Caco-2 (cell line): ENCODE measurements around the gene ANKRD18A. TPM values are rescaled to one million over a fixed set of nuclear protein-coding genes. Genes with fewer than 3 reads are reported as not detected.
A peak's percentile ranks its signal among the peaks of the same experiment; 100 is the strongest.

Source experiments
- BruUV-seq: library from RNA; stranded (reverse); fragments of 400-500 nt; replicated peaks from 2 replicates; lab custom pipeline; 2021; lab: Mats Ljungman, UMichigan
- CTCF ChIA-PET: fragments of 300-600 bp; sonication (Branson Sonifier 250); formaldehyde crosslinking; loops from one replicate; lab custom pipeline; 2022; ENCODE audit warnings: antibody characterized with exemption; lab: Charles Lee
- POLR2A ChIA-PET: fragments of 300-600 bp; sonication (Branson Sonifier 250); formaldehyde crosslinking; loops from one replicate; lab custom pipeline; 2022; ENCODE audit warnings: antibody characterized with exemption; lab: Charles Lee
- DNase-seq, 2 experiments: peaks; one replicate each; pipeline versions ENCODE4 v3.0.0 to v3.0.0-alpha.2; 2020 to 2022
- H3K27me3 ChIP-seq: replicated peaks from 2 replicates; pipeline ENCODE4 v1.6.0; 2011; ENCODE audit warnings: low read length; ENCODE audit not compliant: control insufficient read depth, insufficient read depth
- H3K36me3 ChIP-seq: 2 replicates; pipeline ENCODE4 v1.5.1; 2011; ENCODE audit warnings: low read length; ENCODE audit not compliant: control insufficient read depth, insufficient read depth
- H3K4me1 ChIP-seq: fragments of 250-450 bp; sonication (Bioruptor Pico); 2 replicates; pipeline ENCODE4 v1.5.1; 2020; ENCODE audit warnings: mild to moderate bottlenecking
- H3K4me3 ChIP-seq: 2 replicates; pipeline ENCODE4 v1.5.1; 2011; ENCODE audit warnings: low read depth, mild to moderate bottlenecking, control low read depth, low read length
- H3K9me3 ChIP-seq: fragments of 250-450 bp; sonication (Bioruptor Pico); 2 replicates; pipeline ENCODE4 v1.5.1; 2020; ENCODE audit warnings: mild to moderate bottlenecking, moderate library complexity
- H3K27ac Mint-ChIP-seq: one replicate; pipeline ENCODE4 v1.8.0; 2022; ENCODE audit warnings: mixed read lengths; ENCODE audit not compliant: unreplicated experiment
- H3K27me3 Mint-ChIP-seq: one replicate; pipeline ENCODE4 v1.8.0; 2022; ENCODE audit warnings: mixed read lengths; ENCODE audit not compliant: insufficient read depth, unreplicated experiment
- H3K36me3 Mint-ChIP-seq: one replicate; pipeline ENCODE4 v1.8.0; 2022; ENCODE audit warnings: mild to moderate bottlenecking, mixed read lengths; ENCODE audit not compliant: insufficient read depth, unreplicated experiment
- H3K4me1 Mint-ChIP-seq: one replicate; pipeline ENCODE4 v1.8.0; 2022; ENCODE audit warnings: low read depth, mixed read lengths; ENCODE audit not compliant: unreplicated experiment
- H3K4me3 Mint-ChIP-seq: one replicate; pipeline ENCODE4 v1.8.0; 2022; ENCODE audit warnings: mild to moderate bottlenecking, moderate library complexity, mixed read lengths; ENCODE audit not compliant: unreplicated experiment
- H3K9me3 Mint-ChIP-seq: one replicate; pipeline ENCODE4 v1.8.0; 2022; ENCODE audit warnings: mixed read lengths; ENCODE audit not compliant: unreplicated experiment
- intact Hi-C: fragments of 100-400 bp; cut with micrococcal nuclease; formaldehyde crosslinking; loops from one replicate; pipeline ENCODE4 v1.10.0; 2022; ENCODE audit not compliant: unreplicated experiment
- total RNA-seq: library from RNA; stranded (reverse); gene quantifications from 2 replicates; pipeline ENCODE4 v1.2.3, GENCODE V29; 2022
- TF ChIP-seq, protein P1 (sequence below), 2 experiments: fragments of 200-600 bp in 1 of 2; IDR thresholded peaks; 1 replicate in 1 of 2; 2 replicates in 1 of 2; pipeline versions ENCODE4 v1.5.1 to v1.8.0; 2011 to 2022; ENCODE audit warnings: antibody characterized with exemption in 1 of 2, control low read depth in 1 of 2, inconsistent platforms in 1 of 2, low read depth in 1 of 2, low read length in 1 of 2, mild to moderate bottlenecking in 1 of 2, moderate library complexity in 1 of 2; ENCODE audit not compliant: insufficient read depth in 1 of 2, severe bottlenecking in 1 of 2, unreplicated experiment in 1 of 2

The ANKRD18A gene
- total RNA-seq, 1 experiment from 2014 or later, result 2.6 TPM

DNA sequence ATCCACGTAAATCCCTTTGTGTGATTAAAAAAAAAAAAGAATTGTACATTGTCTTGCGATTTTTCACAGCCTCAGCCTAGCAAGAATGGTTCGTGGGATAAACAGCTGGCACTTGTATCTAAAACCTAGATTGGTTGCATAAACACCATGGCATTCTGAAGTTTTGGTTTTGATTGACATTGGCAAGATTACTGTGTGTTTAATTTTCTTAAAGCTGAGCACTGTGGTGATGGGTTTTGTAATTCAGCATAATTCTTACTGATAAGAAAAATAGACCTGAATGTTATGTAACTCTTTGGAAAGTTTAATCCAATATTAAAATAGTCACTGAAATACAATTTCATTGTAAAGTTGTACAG lies 23.4 kb upstream of the ANKRD18A start:
- POLR2A ChIA-PET, result no interaction called here
- BruUV-seq, result no TSS peak

DNA sequence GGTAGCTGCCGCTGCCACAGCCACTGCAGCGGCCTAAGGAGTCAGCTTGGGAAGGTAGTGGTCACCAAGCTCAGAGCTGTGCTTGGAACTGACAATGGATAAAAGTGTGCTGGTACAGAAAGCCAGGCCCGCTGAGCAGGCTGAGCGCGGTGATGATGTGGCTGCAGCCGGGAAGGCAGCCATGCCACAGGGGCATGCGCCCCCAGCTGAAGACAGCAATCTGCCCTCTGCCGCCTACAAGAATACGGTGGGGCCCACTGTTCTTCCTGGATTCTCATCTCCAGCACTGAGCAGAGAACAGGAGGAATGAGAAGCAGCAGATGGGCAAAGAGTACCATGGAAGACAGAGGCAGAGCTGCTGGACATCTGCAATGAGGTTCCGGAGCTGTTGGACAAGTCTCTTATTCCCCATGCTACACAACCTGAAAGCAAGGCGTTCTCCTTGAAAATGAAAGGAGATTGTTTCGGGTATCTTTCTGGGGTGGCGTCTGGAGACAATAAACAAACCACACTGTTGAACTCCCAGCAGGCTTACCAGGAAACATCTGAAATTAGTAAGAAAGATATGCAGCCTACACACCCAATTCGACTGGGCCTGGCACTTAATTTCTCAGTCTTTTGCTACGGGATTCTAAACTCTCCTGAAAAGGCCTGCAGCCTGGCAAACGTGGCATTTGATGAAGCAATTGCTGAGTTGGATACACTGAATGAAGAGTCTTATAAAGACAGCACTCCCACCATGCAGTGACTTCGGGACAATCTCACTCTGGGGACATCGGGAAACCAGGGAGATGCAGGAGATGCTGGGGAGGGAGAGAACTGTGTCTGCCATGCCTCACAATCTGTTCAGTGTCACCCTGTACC lies 22.8 kb upstream of the ANKRD18A start:
- Mint-ChIP-seq H3K4me3 (no peak overlapping the region), H3K9me3 (peaks cover 8% of the 10 kb centered on the region), H3K36me3 (no peaks in the 10 kb centered on the region), H3K27ac (no peak overlapping the region), H3K4me1 (peaks cover 4% of the 10 kb centered on the region), H3K27me3 (peaks cover 10% of the 10 kb centered on the region)
- Histone ChIP-seq H3K4me3 (no peak overlapping the region), H3K36me3 (no peaks in the 10 kb centered on the region), H3K27me3 (no peaks in the 10 kb centered on the region), H3K9me3 (no peaks in the 10 kb centered on the region), H3K4me1 (no peaks in the 10 kb centered on the region)
- ChIA-PET CTCF (no interaction called here), POLR2A (no interaction called here)
- intact Hi-C loops, result loop anchor here (5.0 to 10.0 kb wide), 2 partner anchors 69 to 268 kb away; no protein-coding TSS in a partner anchor
- no peak for DNase-seq
- BruUV-seq, result no TSS peak
- TF ChIP-seq, protein P1, sequence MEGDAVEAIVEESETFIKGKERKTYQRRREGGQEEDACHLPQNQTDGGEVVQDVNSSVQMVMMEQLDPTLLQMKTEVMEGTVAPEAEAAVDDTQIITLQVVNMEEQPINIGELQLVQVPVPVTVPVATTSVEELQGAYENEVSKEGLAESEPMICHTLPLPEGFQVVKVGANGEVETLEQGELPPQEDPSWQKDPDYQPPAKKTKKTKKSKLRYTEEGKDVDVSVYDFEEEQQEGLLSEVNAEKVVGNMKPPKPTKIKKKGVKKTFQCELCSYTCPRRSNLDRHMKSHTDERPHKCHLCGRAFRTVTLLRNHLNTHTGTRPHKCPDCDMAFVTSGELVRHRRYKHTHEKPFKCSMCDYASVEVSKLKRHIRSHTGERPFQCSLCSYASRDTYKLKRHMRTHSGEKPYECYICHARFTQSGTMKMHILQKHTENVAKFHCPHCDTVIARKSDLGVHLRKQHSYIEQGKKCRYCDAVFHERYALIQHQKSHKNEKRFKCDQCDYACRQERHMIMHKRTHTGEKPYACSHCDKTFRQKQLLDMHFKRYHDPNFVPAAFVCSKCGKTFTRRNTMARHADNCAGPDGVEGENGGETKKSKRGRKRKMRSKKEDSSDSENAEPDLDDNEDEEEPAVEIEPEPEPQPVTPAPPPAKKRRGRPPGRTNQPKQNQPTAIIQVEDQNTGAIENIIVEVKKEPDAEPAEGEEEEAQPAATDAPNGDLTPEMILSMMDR (IDR thresholded peaks at IDR 0.05; ENCODE audit: insufficient read depth in 1 of 2, low read depth in 1 of 2, low read length in 1 of 2, severe bottlenecking in 1 of 2, unreplicated experiment in 1 of 2), result no peak

More for the DNA sequence above, 23.4 kb upstream of the ANKRD18A start:
- Histone ChIP-seq H3K9me3 (no peaks in the 10 kb centered on the region), H3K27me3 (no peaks in the 10 kb centered on the region), H3K4me3 (no peak overlapping the region), H3K4me1 (no peaks in the 10 kb centered on the region), H3K36me3 (no peaks in the 10 kb centered on the region)
- peaks cover 8% of the 10 kb centered on the region for H3K27me3 Mint-ChIP-seq
- TF ChIP-seq, protein P1 (IDR thresholded peaks at IDR 0.05; ENCODE audit: insufficient read depth in 1 of 2, low read depth in 1 of 2, low read length in 1 of 2, severe bottlenecking in 1 of 2, unreplicated experiment in 1 of 2), result no peak
- DNase-seq, result no peak
- intact Hi-C loops, result loop anchor here (5.0 to 10.0 kb wide), 2 partner anchors 69 to 269 kb away; no protein-coding TSS in a partner anchor
- H3K4me1 Mint-ChIP-seq, result peaks cover 3% of the 10 kb centered on the region
- CTCF ChIA-PET, result no interaction called here
- no peak overlapping the region for H3K4me3 Mint-ChIP-seq
- H3K9me3 Mint-ChIP-seq, result peaks cover 5% of the 10 kb centered on the region
- H3K27ac Mint-ChIP-seq, result no peak overlapping the region
- H3K36me3 Mint-ChIP-seq, result no peaks in the 10 kb centered on the region

DNA sequence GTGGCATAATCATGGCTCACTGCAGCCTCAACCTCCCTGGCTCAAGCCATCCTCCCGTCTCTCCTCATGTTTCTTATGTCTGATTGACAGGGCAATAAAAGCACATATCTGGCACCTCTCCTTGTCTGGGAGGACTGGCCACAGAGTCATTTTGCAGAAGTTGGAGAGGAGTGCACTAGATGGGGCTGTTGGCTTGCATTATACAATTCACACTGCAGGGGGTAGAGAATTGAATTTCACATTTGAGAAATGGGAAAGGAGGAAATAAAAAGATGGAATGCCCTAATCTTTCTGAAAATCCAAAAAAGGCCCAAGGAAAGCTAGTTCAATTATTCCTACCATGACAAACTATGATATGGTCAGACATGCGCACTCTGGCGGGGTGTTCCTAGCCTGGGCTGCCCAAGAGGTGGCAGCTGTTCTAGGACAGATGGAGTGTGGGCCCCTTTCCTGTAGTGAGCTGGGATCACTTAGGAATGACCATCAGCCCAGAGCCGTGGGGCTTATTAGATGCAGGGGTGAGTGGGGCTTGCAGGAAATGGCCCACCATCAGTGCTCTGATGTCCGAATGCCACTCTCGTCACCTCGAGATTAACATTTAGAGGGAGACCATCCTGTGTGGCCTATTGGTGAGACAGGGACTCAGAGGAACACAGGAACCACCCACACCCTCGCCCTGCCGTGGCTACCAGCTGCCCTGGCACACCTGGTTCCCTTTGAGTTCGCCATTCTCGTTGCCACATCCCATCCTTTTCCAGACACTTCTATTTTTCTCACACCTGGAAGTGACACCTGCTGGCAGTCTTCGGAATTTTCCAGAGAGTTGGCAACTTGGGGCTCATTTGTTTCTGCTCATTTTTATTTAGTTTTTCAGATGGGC lies 21.8 kb upstream of the ANKRD18A start:
- DNase-seq, result peak; percentile 45 to 50
- no peaks in the 10 kb centered on the region for H3K36me3 Mint-ChIP-seq
- no peaks in the 10 kb centered on the region for H3K9me3 ChIP-seq
- H3K4me3 ChIP-seq, result no peak overlapping the region
- ChIA-PET CTCF (no interaction called here), POLR2A (no interaction called here)
- H3K4me1 ChIP-seq, result no peaks in the 10 kb centered on the region
- H3K9me3 Mint-ChIP-seq, result peaks cover 8% of the 10 kb centered on the region
- no peaks in the 10 kb centered on the region for H3K27me3 ChIP-seq
- H3K36me3 ChIP-seq, result no peaks in the 10 kb centered on the region
- intact Hi-C loops, result loop anchor here (5.0 to 10.0 kb wide), 2 partner anchors 70 to 267 kb away; no protein-coding TSS in a partner anchor
- BruUV-seq, result no TSS peak
- no peak overlapping the region for H3K27ac Mint-ChIP-seq
- H3K4me3 Mint-ChIP-seq, result no peak overlapping the region
- TF ChIP-seq, protein P1 (IDR thresholded peaks at IDR 0.05; ENCODE audit: insufficient read depth in 1 of 2, low read depth in 1 of 2, low read length in 1 of 2, severe bottlenecking in 1 of 2, unreplicated experiment in 1 of 2), result peak; percentile 54 to 59
- H3K4me1 Mint-ChIP-seq, result peaks cover 4% of the 10 kb centered on the region
- H3K27me3 Mint-ChIP-seq, result peaks cover 10% of the 10 kb centered on the region
